Measurements from ENCODE around the gene RSPH3.

GRCh38 chr6:159031846-159032245 lies 31.8 kb upstream of the RSPH3 start:
- no peak for TF ChIP-seq CTCF (conservative IDR thresholded peaks at IDR 0.05)
- no peak for TF ChIP-seq ZFX (IDR thresholded peaks at IDR 0.05)

All from C4-2B (cell line).